ENCODE measurements around the gene RGS7.

Gene RGS7

GRCh38 chr1:240946926-240947325, 410.1 kb downstream of the RGS7 start:
- TF ChIP-seq CTCF (IDR thresholded peaks at IDR 0.05; ENCODE audit: low read depth, low read length, missing control alignments), result peak; percentile 67
- DNase-seq (ENCODE audit: extremely low read depth, low read depth), result peak; percentile 30
- H3K4me3 ChIP-seq (replicated peaks; ENCODE audit: low read depth, low read length), result no peak overlapping the region

GRCh38 chr1:240942901-240943300, 414.1 kb downstream of the RGS7 start:
- no peak overlapping the region for H3K4me3 ChIP-seq (replicated peaks; ENCODE audit: low read depth, low read length)
- TF ChIP-seq CTCF (IDR thresholded peaks at IDR 0.05; ENCODE audit: low read depth, low read length, missing control alignments), result no peak
- DNase-seq (ENCODE audit: extremely low read depth, low read depth), result no peak

- H3K4me3 ChIP-seq (replicated peaks; ENCODE audit: low read depth, low read length), result no peak overlapping the region
- TF ChIP-seq CTCF (IDR thresholded peaks at IDR 0.05; ENCODE audit: low read depth, low read length, missing control alignments), result no peak
- no peak for DNase-seq (ENCODE audit: extremely low read depth, low read depth)
These were observed 415.2 kb downstream of the RGS7 start for GRCh38 chr1:240941701-240942370.

- H3K4me3 ChIP-seq (replicated peaks; ENCODE audit: low read depth, low read length), result no peak overlapping the region
- DNase-seq (ENCODE audit: extremely low read depth, low read depth), result peak; percentile 1
- TF ChIP-seq CTCF (IDR thresholded peaks at IDR 0.05; ENCODE audit: low read depth, low read length, missing control alignments), result no peak
These were observed 419.9 kb downstream of the RGS7 start for GRCh38 chr1:240936911-240937668.

GRCh38 chr1:240935920-240936319, 421.1 kb downstream of the RGS7 start:
- DNase-seq (ENCODE audit: extremely low read depth, low read depth), result no peak
- no peak overlapping the region for H3K4me3 ChIP-seq (replicated peaks; ENCODE audit: low read depth, low read length)
- TF ChIP-seq CTCF (IDR thresholded peaks at IDR 0.05; ENCODE audit: low read depth, low read length, missing control alignments), result no peak

- TF ChIP-seq CTCF (IDR thresholded peaks at IDR 0.05; ENCODE audit: low read depth, low read length, missing control alignments), result no peak
- no peak overlapping the region for H3K4me3 ChIP-seq (replicated peaks; ENCODE audit: low read depth, low read length)
- no peak for DNase-seq (ENCODE audit: extremely low read depth, low read depth)
These were observed 426.0 kb downstream of the RGS7 start for GRCh38 chr1:240931031-240931430.

Measured in HFF-Myc (cell line).